HEK293 (cell line): ENCODE measurements around the gene PARD3B.

Source experiments
- CTCF ChIA-PET: fragments of 350-600 bp; formaldehyde crosslinking; extraction: SDS; loops from one replicate; lab custom pipeline; 2021; ENCODE audit warnings: antibody characterized with exemption; lab: Yijun Ruan, JAX
- POLR2A ChIA-PET: fragments of 300-600 bp; formaldehyde crosslinking; extraction: SDS; loops from one replicate; lab custom pipeline; 2020; ENCODE audit warnings: antibody characterized with exemption, inconsistent platforms; lab: Yijun Ruan, JAX
- H3K27ac ChIP-seq: fragments of 200-500 bp; sonication (Bioruptor generic); 2 replicates; pipeline ENCODE4 v1.5.1; 2014; ENCODE audit warnings: low read depth, low read length, control low read depth, inconsistent platforms; ENCODE audit errors: extremely low read depth
- H3K36me3 ChIP-seq, 2 experiments: fragments of 200-500 bp in 1 of 2; sonication (Bioruptor generic) in 1 of 2; 1 replicate in 1 of 2; 2 replicates in 1 of 2; pipeline ENCODE4 v1.5.1; 2014 to 2017; ENCODE audit warnings: inconsistent platforms in 2 of 2, low read length in 2 of 2; ENCODE audit not compliant: control insufficient read depth in 2 of 2, insufficient read depth in 1 of 2
- H3K4me1 ChIP-seq: fragments of 200-500 bp; sonication (Bioruptor generic); 2 replicates; pipeline ENCODE4 v1.5.1; 2014; ENCODE audit warnings: mild to moderate bottlenecking, low read length, inconsistent platforms; ENCODE audit not compliant: control insufficient read depth, insufficient read depth
- H3K4me3 ChIP-seq: 2 replicates; pipeline ENCODE4 v1.5.1; 2011; ENCODE audit warnings: low read depth, mild to moderate bottlenecking, control low read depth, low read length, moderate library complexity
- H3K9me3 ChIP-seq: fragments of 200-500 bp; sonication (Bioruptor generic); 2 replicates; pipeline ENCODE4 v1.5.1; 2014; ENCODE audit warnings: low read depth, low read length, inconsistent platforms; ENCODE audit not compliant: control insufficient read depth, insufficient read depth
- GLI2 ChIP-seq: fragments of 450-650 bp; formaldehyde crosslinking; IDR thresholded peaks from 2 replicates; pipeline ENCODE4; 2017; ENCODE audit warnings: missing biosample characterization, missing genetic modification characterization, low read depth, borderline replicate concordance
- GLIS1 ChIP-seq: fragments of 450-650 bp; formaldehyde crosslinking; IDR thresholded peaks from 2 replicates; pipeline ENCODE4 v1.5.1; 2016; ENCODE audit warnings: missing biosample characterization, missing genetic modification characterization
- HOXA7 ChIP-seq: sonication (generic); formaldehyde crosslinking; IDR thresholded peaks from 2 replicates; pipeline ENCODE4 v1.8.1; 2022; ENCODE audit warnings: missing genetic modification reagents, borderline replicate concordance
- KLF1 ChIP-seq: fragments of 450-650 bp; formaldehyde crosslinking; IDR thresholded peaks from 2 replicates; pipeline ENCODE4 v1.5.1; 2016; ENCODE audit warnings: missing biosample characterization, missing genetic modification characterization
- KLF16 ChIP-seq: fragments of 450-650 bp; formaldehyde crosslinking; IDR thresholded peaks from 2 replicates; pipeline ENCODE4 v1.5.1; 2017; ENCODE audit warnings: missing biosample characterization, missing genetic modification characterization
- KLF17 ChIP-seq: fragments of 450-650 bp; formaldehyde crosslinking; IDR thresholded peaks from 2 replicates; pipeline ENCODE4 v1.5.1; 2016; ENCODE audit warnings: missing biosample characterization, missing genetic modification characterization
- MYNN ChIP-seq: fragments of 450-650 bp; formaldehyde crosslinking; IDR thresholded peaks from 2 replicates; pipeline ENCODE4 v1.5.1; 2016; ENCODE audit warnings: missing biosample characterization, missing genetic modification characterization, borderline replicate concordance
- PRDM1 ChIP-seq: fragments of 450-650 bp; formaldehyde crosslinking; IDR thresholded peaks from 2 replicates; pipeline ENCODE4; 2016; ENCODE audit warnings: missing biosample characterization, missing genetic modification characterization
- ZBTB17 ChIP-seq: fragments of 450-650 bp; formaldehyde crosslinking; IDR thresholded peaks from 2 replicates; pipeline ENCODE4 v1.5.1; 2016; ENCODE audit warnings: missing biosample characterization, missing genetic modification characterization
- ZFP69B ChIP-seq: fragments of 450-650 bp; formaldehyde crosslinking; IDR thresholded peaks from 2 replicates; pipeline ENCODE4 v1.5.1; 2016; ENCODE audit warnings: missing biosample characterization, missing genetic modification characterization
- ZNF138 ChIP-seq: fragments of 450-650 bp; formaldehyde crosslinking; IDR thresholded peaks from 2 replicates; pipeline ENCODE4 v1.5.1; 2016; ENCODE audit warnings: missing biosample characterization, missing genetic modification characterization, borderline replicate concordance
- ZNF184 ChIP-seq: fragments of 450-650 bp; IDR thresholded peaks from 2 replicates; pipeline ENCODE4 v1.5.1; 2018; ENCODE audit warnings: missing biosample characterization, mild to moderate bottlenecking, missing genetic modification characterization
- ZNF239 ChIP-seq: fragments of 450-650 bp; formaldehyde crosslinking; IDR thresholded peaks from 2 replicates; pipeline ENCODE4 v1.5.1; 2016; ENCODE audit warnings: missing biosample characterization, missing genetic modification characterization
- ZNF302 ChIP-seq: fragments of 450-650 bp; formaldehyde crosslinking; IDR thresholded peaks from 2 replicates; pipeline ENCODE4 v1.5.1; 2016; ENCODE audit warnings: missing biosample characterization, missing genetic modification characterization, low read depth
- ZNF350 ChIP-seq: fragments of 450-650 bp; formaldehyde crosslinking; IDR thresholded peaks from 2 replicates; pipeline ENCODE4 v1.5.0; 2017; ENCODE audit warnings: missing biosample characterization, mild to moderate bottlenecking, missing genetic modification characterization
- ZNF404 ChIP-seq: fragments of 450-650 bp; formaldehyde crosslinking; IDR thresholded peaks from 2 replicates; pipeline ENCODE4 v1.5.1; 2017; ENCODE audit warnings: missing biosample characterization, missing genetic modification characterization
- ZNF610 ChIP-seq: fragments of 450-650 bp; formaldehyde crosslinking; IDR thresholded peaks from 2 replicates; pipeline ENCODE4 v1.5.1; 2016; ENCODE audit warnings: missing biosample characterization, missing genetic modification characterization, borderline replicate concordance
- ZNF701 ChIP-seq: fragments of 450-650 bp; formaldehyde crosslinking; IDR thresholded peaks from 2 replicates; pipeline ENCODE4 v1.5.1; 2016; ENCODE audit warnings: missing biosample characterization, missing genetic modification characterization
- ZSCAN23 ChIP-seq: fragments of 450-650 bp; formaldehyde crosslinking; IDR thresholded peaks from 2 replicates; pipeline ENCODE4 v1.5.1; 2016; ENCODE audit warnings: missing biosample characterization, missing genetic modification characterization
- TF ChIP-seq, protein P1 (sequence below): fragments of 450-650 bp; formaldehyde crosslinking; IDR thresholded peaks from 2 replicates; pipeline ENCODE4 v1.5.1; 2016; ENCODE audit warnings: missing biosample characterization, missing genetic modification characterization

PARD3B gene

GRCh38 chr2:205633994-205634393 lies 1088.7 kb downstream of the PARD3B start:
- POLR2A ChIA-PET: no interaction called here
- CTCF ChIA-PET: no interaction called here
- Histone ChIP-seq H3K9me3 (no peaks in the 10 kb centered on the region), H3K27ac (no peak overlapping the region), H3K4me1 (no peaks in the 10 kb centered on the region), H3K36me3 (no peaks in the 10 kb centered on the region), H3K4me3 (no peak overlapping the region)
- no peak for TF ChIP-seq PRDM1 (tag by site-specific recombination)
- TF ChIP-seq, protein P1, sequence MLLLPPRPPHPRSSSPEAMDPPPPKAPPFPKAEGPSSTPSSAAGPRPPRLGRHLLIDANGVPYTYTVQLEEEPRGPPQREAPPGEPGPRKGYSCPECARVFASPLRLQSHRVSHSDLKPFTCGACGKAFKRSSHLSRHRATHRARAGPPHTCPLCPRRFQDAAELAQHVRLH: no peak
- no peak for TF ChIP-seq KLF17 (tag by site-specific recombination)
- no peak for TF ChIP-seq ZFP69B (tag by site-specific recombination)

- Histone ChIP-seq H3K9me3 (no peaks in the 10 kb centered on the region), H3K27ac (no peak overlapping the region), H3K4me1 (no peaks in the 10 kb centered on the region), H3K4me3 (no peak overlapping the region), H3K36me3 (no peaks in the 10 kb centered on the region)
- ChIA-PET POLR2A (no interaction called here), CTCF (interaction anchor here (0.7 to 1.7 kb wide), 3 partner anchors 39 to 1731 kb away, joined by 3 read pairs; no protein-coding TSS in a partner anchor)
- no peak for TF ChIP-seq ZNF404 (tag by site-specific recombination)
- no peak for TF ChIP-seq ZNF184 (tag by site-specific recombination)
- no peak for TF ChIP-seq ZNF138
- TF ChIP-seq GLI2 (tag by site-specific recombination): no peak
- TF ChIP-seq KLF16: no peak
- TF ChIP-seq HOXA7 (CRISPR knock-in tag): no peak
- TF ChIP-seq ZNF239 (tag by site-specific recombination): no peak
- TF ChIP-seq GLIS1 (tag by site-specific recombination): no peak
- TF ChIP-seq, all 188 proteins: peak for 0
Observed at GRCh38 chr2:205636549-205637319, 1091.5 kb downstream of the PARD3B start.

- H3K36me3 ChIP-seq: no peaks in the 10 kb centered on the region
- no peaks in the 10 kb centered on the region for H3K4me1 ChIP-seq
- ChIA-PET CTCF (interaction anchor here (1.1 to 1.7 kb wide), 2 partner anchors 10 to 38 kb away, joined by 3 read pairs; no protein-coding TSS in a partner anchor), POLR2A (no interaction called here)
- no peak overlapping the region for H3K4me3 ChIP-seq
- TF ChIP-seq ZNF404 (tag by site-specific recombination) (no peak), KLF1 (tag by site-specific recombination) (no peak), HOXA7 (CRISPR knock-in tag) (no peak), ZSCAN23 (tag by site-specific recombination) (no peak), ZNF701 (tag by site-specific recombination) (no peak), ZNF610 (no peak), ZNF302 (tag by site-specific recombination) (no peak), ZNF350 (tag by site-specific recombination) (no peak), MYNN (no peak), ZBTB17 (tag by site-specific recombination) (no peak), GLI2 (tag by site-specific recombination) (no peak)
- H3K9me3 ChIP-seq: no peaks in the 10 kb centered on the region
- H3K27ac ChIP-seq: no peak overlapping the region
Observed at GRCh38 chr2:205637320-205637602, 1092.0 kb downstream of the PARD3B start.
